HL-60 (cell line): ENCODE measurements around the gene PRR7.

Experiments used
- DNase-seq, 2 experiments: peaks; one replicate each; pipeline ENCODE4 v3.0.0-alpha.2; 2010 to 2020; ENCODE audit warnings: low read depth in 1 of 2, low spot score in 1 of 2
- H3K27ac ChIP-seq: fragments of 250-450 bp; sonication (Bioruptor Pico); replicated peaks from 2 replicates; pipeline ENCODE4 v1.5.1; 2020; ENCODE audit warnings: mild to moderate bottlenecking, moderate library complexity
- H3K27me3 ChIP-seq: fragments of 250-450 bp; sonication (Bioruptor Pico); 2 replicates; pipeline ENCODE4 v1.5.1; 2021; ENCODE audit warnings: mild to moderate bottlenecking, moderate library complexity; ENCODE audit not compliant: insufficient read depth, poor library complexity, severe bottlenecking
- H3K4me3 ChIP-seq: replicated peaks from 2 replicates; pipeline ENCODE4 v1.5.1; 2011; ENCODE audit warnings: mild to moderate bottlenecking, control low read depth, low read length; ENCODE audit not compliant: insufficient read depth
- GABPA ChIP-seq: IDR thresholded peaks from 2 replicates; pipeline ENCODE4 v1.6.1; 2012; ENCODE audit warnings: low read depth
- POLR2AphosphoS5 ChIP-seq: IDR thresholded peaks from 2 replicates; pipeline ENCODE4 v1.6.1; 2012; ENCODE audit warnings: low read depth
- SPI1 ChIP-seq: IDR thresholded peaks from 2 replicates; pipeline ENCODE4 v1.6.1; 2012; ENCODE audit warnings: low read depth, mild to moderate bottlenecking, borderline replicate concordance
- TF ChIP-seq, protein P1 (sequence below): IDR thresholded peaks from one replicate; pipeline ENCODE4 v1.5.1; 2011; ENCODE audit warnings: low read length, control low read depth, inconsistent platforms; ENCODE audit not compliant: insufficient read depth
- TF ChIP-seq, protein P2 (sequence below): IDR thresholded peaks from 2 replicates; pipeline ENCODE4 v1.6.1; 2012; ENCODE audit warnings: low read depth; ENCODE audit not compliant: insufficient replicate concordance

Gene PRR7

DNA sequence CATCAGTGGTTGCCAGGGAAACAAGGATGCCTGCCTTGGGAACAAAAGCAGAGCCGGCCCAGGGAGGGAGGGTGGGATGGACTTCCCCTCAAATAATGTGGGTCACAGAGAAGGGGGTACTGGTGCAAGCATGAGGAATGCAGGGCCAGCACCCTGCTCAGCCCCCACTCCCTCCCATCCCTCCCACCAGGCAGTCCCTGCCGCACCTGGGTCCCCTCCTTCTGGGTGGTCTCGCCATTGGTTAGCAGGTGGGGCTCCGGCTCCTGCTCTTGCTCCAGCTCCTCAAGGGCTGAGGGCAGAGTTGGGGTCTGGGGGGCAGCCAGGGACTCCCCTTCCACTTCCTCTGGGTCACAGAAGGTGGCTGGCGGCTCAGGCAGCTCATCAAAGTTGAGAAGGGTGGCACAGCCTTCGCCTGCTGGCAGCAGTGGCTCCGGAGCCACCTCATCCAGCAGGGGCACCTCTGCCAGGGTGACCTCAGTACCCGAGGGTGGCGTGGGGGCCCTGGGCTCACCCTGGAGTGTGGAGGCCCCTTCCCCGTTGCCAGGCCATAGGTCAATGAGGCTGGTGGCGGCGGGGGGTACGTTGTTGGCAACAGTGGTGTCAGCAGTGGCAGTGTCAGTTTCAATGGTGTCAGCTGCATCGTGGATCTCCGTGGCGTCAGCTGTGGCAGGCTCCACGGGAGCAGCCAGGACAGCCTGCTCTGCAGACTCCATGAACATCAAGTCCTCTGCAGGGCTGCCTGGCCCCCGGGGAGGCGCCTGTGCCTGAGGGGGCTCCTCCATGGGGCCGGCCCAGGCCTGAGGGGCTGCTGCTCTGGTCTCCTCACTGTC lies 11.5 kb downstream of the PRR7 start:
- Histone ChIP-seq H3K4me3 (no peak overlapping the region), H3K27ac (peak overlapping the region; percentile 33), H3K27me3 (no peaks in the 10 kb centered on the region)
- DNase-seq, result no peak
- TF ChIP-seq, protein P1, sequence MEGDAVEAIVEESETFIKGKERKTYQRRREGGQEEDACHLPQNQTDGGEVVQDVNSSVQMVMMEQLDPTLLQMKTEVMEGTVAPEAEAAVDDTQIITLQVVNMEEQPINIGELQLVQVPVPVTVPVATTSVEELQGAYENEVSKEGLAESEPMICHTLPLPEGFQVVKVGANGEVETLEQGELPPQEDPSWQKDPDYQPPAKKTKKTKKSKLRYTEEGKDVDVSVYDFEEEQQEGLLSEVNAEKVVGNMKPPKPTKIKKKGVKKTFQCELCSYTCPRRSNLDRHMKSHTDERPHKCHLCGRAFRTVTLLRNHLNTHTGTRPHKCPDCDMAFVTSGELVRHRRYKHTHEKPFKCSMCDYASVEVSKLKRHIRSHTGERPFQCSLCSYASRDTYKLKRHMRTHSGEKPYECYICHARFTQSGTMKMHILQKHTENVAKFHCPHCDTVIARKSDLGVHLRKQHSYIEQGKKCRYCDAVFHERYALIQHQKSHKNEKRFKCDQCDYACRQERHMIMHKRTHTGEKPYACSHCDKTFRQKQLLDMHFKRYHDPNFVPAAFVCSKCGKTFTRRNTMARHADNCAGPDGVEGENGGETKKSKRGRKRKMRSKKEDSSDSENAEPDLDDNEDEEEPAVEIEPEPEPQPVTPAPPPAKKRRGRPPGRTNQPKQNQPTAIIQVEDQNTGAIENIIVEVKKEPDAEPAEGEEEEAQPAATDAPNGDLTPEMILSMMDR, result no peak

DNA sequence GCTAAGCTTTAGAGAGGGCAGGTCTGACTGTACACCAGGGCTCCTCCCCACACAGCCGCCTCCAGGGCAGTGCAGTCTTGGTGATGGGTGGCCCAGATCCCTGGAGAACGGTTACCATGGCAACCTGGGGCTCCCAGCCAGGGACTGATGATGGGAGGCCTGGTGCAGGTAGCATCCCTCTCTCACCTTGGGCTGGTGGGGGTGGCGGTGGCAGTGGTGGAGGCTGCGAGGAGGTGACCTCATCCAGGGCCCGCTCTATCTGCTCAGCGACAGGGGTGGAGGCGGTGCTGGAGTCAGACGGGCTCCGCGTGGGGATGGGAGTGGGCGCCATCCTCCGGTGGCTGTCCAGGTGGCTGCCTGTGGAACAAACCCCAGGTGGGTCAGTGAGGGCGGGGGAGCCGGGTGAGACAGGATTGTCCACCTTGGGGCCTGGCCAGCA lies 12.3 kb downstream of the PRR7 start:
- H3K27ac ChIP-seq, result no peak overlapping the region
- DNase-seq, result no peak
- H3K27me3 ChIP-seq, result no peaks in the 10 kb centered on the region
- TF ChIP-seq POLR2AphosphoS5 (no peak), GABPA (no peak), SPI1 (no peak)
- TF ChIP-seq, protein P2, sequence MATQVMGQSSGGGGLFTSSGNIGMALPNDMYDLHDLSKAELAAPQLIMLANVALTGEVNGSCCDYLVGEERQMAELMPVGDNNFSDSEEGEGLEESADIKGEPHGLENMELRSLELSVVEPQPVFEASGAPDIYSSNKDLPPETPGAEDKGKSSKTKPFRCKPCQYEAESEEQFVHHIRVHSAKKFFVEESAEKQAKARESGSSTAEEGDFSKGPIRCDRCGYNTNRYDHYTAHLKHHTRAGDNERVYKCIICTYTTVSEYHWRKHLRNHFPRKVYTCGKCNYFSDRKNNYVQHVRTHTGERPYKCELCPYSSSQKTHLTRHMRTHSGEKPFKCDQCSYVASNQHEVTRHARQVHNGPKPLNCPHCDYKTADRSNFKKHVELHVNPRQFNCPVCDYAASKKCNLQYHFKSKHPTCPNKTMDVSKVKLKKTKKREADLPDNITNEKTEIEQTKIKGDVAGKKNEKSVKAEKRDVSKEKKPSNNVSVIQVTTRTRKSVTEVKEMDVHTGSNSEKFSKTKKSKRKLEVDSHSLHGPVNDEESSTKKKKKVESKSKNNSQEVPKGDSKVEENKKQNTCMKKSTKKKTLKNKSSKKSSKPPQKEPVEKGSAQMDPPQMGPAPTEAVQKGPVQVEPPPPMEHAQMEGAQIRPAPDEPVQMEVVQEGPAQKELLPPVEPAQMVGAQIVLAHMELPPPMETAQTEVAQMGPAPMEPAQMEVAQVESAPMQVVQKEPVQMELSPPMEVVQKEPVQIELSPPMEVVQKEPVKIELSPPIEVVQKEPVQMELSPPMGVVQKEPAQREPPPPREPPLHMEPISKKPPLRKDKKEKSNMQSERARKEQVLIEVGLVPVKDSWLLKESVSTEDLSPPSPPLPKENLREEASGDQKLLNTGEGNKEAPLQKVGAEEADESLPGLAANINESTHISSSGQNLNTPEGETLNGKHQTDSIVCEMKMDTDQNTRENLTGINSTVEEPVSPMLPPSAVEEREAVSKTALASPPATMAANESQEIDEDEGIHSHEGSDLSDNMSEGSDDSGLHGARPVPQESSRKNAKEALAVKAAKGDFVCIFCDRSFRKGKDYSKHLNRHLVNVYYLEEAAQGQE, result no peak
- TF ChIP-seq, protein P1, result no peak
- H3K4me3 ChIP-seq, result no peak overlapping the region

DNA sequence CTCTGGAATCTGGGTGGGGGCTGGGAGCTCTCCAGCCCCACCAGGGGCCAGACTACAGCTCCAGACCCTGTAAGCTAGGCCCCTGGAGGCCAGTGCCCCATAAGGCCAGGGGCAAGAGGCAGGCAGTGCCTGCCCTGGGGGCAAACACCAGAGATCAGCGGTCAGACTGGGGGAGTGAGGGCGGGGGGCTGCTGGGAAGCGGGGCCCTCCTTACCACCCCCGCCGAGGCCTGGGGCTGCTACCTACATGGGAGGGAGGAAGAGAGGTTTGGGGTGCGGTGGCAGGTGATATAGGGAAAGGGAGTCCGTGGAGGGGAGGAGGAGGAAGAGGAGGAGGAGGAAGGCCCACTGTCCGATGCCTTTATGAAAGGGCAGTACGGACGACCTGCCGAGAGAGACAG lies 12.7 kb downstream of the PRR7 start:
- Histone ChIP-seq H3K27me3 (no peaks in the 10 kb centered on the region), H3K4me3 (no peak overlapping the region), H3K27ac (no peak overlapping the region)
- no peak for TF ChIP-seq POLR2AphosphoS5
- TF ChIP-seq, protein P2, result no peak
- no peak for TF ChIP-seq SPI1
- DNase-seq, result no peak

DNA sequence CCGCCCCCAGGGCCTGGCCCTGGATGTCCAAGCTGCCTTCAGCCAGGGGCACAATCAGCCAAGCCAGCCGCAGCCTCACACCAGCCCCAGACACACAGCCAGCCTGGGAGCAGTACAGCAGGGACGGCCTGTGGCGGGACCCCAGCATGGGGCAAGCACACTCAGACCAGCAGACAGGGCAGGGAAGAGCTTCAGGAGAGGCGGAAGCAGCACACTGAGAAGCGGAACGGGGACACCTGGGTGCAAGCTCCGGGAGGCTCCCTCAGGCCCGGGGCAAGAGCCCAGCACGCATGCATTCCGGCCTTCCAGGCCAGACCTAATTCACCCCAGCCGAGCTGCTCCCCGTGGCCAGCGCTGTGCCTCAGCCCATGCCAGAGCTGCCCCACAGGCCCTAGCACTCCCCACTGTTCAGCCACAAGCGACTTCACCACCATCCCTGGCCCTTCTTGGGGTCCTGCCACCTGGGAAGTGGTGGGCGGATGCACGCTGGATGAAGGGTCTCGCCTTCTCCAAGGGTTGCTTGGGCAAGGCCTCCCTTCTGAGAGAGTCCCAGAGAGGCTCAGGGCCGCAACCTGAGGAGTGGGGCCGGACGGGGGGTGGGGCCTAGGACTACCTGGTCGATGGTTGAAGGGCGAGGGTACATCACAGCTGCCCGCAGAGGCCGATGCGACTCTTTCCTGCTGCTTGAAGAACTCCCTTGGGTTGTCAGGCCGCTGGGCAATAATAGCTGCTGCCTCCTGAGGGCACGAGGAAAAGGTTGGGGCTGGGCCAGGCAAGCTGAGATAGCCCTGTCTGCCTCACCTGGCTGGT lies 13.4 kb downstream of the PRR7 start:
- H3K4me3 ChIP-seq, result no peak overlapping the region
- no peaks in the 10 kb centered on the region for H3K27me3 ChIP-seq
- H3K27ac ChIP-seq, result no peak overlapping the region
- no peak for DNase-seq
- TF ChIP-seq GABPA, result no peak
- no peak for TF ChIP-seq POLR2AphosphoS5
- TF ChIP-seq, protein P1, result no peak
- TF ChIP-seq, protein P2, result no peak
- TF ChIP-seq SPI1, result no peak
